ENCODE data around the gene CAMK1D. TPM values are rescaled to one million over a fixed set of nuclear protein-coding genes. Genes with fewer than 3 reads are reported as not detected.
"Not testable (repeated sequence)": the region's sequence is repeated elsewhere in the genome, so short reads cannot be mapped to it uniquely, and the experiment has no call there.

The CAMK1D gene
- polyA plus RNA-seq, 1 experiment: 1.1 TPM

- no peak for TF ChIP-seq CTCF (IDR thresholded peaks at IDR 0.05; ENCODE audit: insufficient read depth, low read depth, low read length)
- Histone ChIP-seq H3K4me3 (ENCODE audit: low read depth, low read length) (no peak overlapping the region), H3K36me3 (ENCODE audit: control insufficient read depth, insufficient read depth, low read length) (no peaks in the 10 kb centered on the region), H3K27me3 (ENCODE audit: control insufficient read depth, insufficient read depth, low read length) (no peaks in the 10 kb centered on the region)
- no peak for DNase-seq (ENCODE audit: low read depth)
- ChIA-PET POLR2A (no interaction called here), CTCF (no interaction called here)
Measured at GRCh38 chr10:12733271-12733670, 383.9 kb downstream of the CAMK1D start.

DNA sequence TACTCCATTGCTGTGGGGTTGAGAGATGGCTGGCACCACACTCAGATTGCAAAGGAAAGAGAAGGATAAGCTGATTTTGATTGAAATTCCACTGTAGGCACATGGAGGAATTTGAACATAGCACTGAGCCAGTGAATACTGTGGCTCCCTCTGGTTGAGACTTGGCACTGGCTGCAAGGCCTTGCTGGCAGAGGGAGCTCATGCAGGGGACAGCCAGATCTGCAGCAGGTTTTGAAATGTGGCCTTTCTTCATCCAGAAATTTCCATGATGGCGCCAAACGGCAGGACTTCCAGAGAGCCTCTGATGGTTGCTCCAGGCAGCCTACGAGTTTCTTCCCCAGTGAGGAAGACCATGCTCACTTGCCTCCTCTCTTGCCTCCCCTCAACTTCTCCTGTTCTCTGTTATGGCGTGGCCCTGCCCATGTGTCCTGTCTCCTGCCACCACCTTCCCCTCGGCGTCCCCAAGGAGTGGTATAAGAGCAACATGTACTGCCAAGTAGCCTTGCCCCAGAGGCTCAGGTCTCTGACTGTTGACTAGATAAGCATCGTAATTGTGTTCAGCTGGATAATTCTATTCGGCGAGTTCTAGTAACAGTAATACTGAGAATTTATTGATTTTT is 386.6 kb downstream of the CAMK1D start:
- TF ChIP-seq CTCF (IDR thresholded peaks at IDR 0.05; ENCODE audit: insufficient read depth, low read depth, low read length): no peak
- CTCF ChIA-PET: no interaction called here
- no peak for DNase-seq (ENCODE audit: low read depth)
- no peaks in the 10 kb centered on the region for H3K27me3 ChIP-seq (ENCODE audit: control insufficient read depth, insufficient read depth, low read length)
- H3K4me3 ChIP-seq (ENCODE audit: low read depth, low read length): no peak overlapping the region
- no peaks in the 10 kb centered on the region for H3K36me3 ChIP-seq (ENCODE audit: control insufficient read depth, insufficient read depth, low read length)
- POLR2A ChIA-PET: no interaction called here

GRCh38 chr10:12740813-12741212 is 391.5 kb downstream of the CAMK1D start:
- CTCF ChIA-PET: interaction anchor here (0.6 kb wide), 1 partner anchor 160 kb away, joined by 5 read pairs; no protein-coding TSS in a partner anchor

DNA sequence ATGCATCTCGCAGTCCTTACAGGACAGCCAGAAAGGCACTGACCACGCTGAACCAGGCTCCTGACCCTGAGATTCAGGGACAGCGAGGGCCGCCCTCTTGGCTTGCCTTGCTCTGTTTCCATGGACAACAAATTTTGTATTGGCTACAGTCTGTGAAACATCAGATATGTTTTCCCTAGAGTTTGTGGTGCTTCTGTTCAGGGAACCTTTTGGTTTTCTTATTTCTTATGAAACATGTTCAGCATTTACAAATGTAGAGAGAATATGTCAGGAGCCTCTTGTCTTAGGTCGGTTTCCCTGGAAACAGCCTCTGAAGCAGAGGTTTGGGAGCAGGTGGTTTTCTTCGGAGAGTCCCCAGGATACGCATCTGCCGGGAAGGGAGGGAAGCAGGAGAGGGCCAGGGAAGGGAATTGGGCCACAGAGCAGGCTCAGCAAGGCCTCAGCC is 392.0 kb downstream of the CAMK1D start:
- DNase-seq (ENCODE audit: low read depth): no peak
- Histone ChIP-seq H3K36me3 (ENCODE audit: control insufficient read depth, insufficient read depth, low read length) (no peaks in the 10 kb centered on the region), H3K4me3 (ENCODE audit: low read depth, low read length) (no peak overlapping the region), H3K27me3 (ENCODE audit: control insufficient read depth, insufficient read depth, low read length) (no peaks in the 10 kb centered on the region)
- TF ChIP-seq CTCF (IDR thresholded peaks at IDR 0.05; ENCODE audit: insufficient read depth, low read depth, low read length): no peak
- CTCF ChIA-PET: no interaction called here
- POLR2A ChIA-PET: no interaction called here

More at GRCh38 chr10:12740813-12741212, 391.5 kb downstream of the CAMK1D start:
- POLR2A ChIA-PET: no interaction called here
- Histone ChIP-seq H3K36me3 (ENCODE audit: control insufficient read depth, insufficient read depth, low read length) (no peaks in the 10 kb centered on the region), H3K4me3 (ENCODE audit: low read depth, low read length) (no peak overlapping the region), H3K27me3 (ENCODE audit: control insufficient read depth, insufficient read depth, low read length) (no peaks in the 10 kb centered on the region)
- DNase-seq (ENCODE audit: low read depth): no peak
- TF ChIP-seq CTCF (IDR thresholded peaks at IDR 0.05; ENCODE audit: insufficient read depth, low read depth, low read length): no peak

DNA sequence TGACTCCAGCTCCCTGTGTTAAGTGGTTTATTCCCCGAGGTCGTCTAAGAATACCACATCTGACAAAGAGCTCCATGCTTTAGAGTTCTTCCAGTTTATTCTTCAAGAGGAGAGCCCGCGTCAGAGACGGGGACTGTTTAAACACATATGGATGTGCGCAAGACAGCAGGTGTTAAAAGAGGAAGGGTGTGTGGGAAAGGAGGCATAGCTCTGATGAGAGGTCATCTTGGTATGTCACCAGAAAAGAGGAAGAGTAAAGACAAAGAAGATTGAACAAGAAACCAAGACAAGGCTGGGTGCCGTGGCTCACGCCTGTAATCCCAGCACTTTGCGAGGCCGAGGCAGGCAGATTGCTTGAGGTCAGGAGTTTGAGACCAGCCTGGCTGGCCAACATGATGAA is 393.4 kb downstream of the CAMK1D start:
- H3K4me3 ChIP-seq (ENCODE audit: low read depth, low read length): no peak overlapping the region
- ChIA-PET POLR2A (no interaction called here), CTCF (interaction anchor here (1.1 kb wide), 1 partner anchor 31 kb away, joined by 3 read pairs; no protein-coding TSS in a partner anchor)
- DNase-seq (ENCODE audit: low read depth): no peak
- H3K27me3 ChIP-seq (ENCODE audit: control insufficient read depth, insufficient read depth, low read length): no peaks in the 10 kb centered on the region
- no peak for TF ChIP-seq CTCF (IDR thresholded peaks at IDR 0.05; ENCODE audit: insufficient read depth, low read depth, low read length)
- no peaks in the 10 kb centered on the region for H3K36me3 ChIP-seq (ENCODE audit: control insufficient read depth, insufficient read depth, low read length)

DNA sequence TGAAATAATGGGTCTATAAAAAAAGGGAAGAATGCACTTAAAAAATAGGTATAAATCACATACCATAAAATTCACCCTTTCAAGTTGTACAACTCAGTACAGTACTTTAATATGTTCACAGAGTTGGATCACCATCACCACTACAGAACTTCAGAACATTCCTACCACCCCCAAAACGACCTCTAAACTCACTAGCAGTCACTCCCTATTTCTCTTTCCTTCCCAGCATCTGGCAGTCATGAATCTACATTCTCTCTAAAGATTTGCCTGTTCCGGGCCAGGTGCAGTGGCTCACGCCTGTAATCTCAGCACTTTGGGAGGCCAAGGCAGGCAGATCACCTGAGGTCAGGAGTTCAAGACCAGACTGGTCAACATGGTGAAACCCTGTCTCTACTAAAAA is 394.1 kb downstream of the CAMK1D start:
- POLR2A ChIA-PET; H3K27me3 ChIP-seq (ENCODE audit: control insufficient read depth, insufficient read depth, low read length); H3K4me3 ChIP-seq (ENCODE audit: low read depth, low read length); CTCF ChIA-PET; DNase-seq (ENCODE audit: low read depth); H3K36me3 ChIP-seq (ENCODE audit: control insufficient read depth, insufficient read depth, low read length): not testable (repeated sequence)
